MM.1S (cell line): ENCODE data around the gene HPCAL1.

Source experiments
- DNase-seq: peaks from one replicate; pipeline ENCODE4 v3.0.0-alpha.2; 2015
- H2AFZ ChIP-seq: fragments of 300-600 bp; sonication (generic); 2 replicates; pipeline ENCODE4 v1.6.0; 2016; ENCODE audit warnings: antibody characterized with exemption, low read length
- H3F3A ChIP-seq: fragments of 300-600 bp; sonication (generic); 2 replicates; pipeline ENCODE4 v1.6.1; 2016; ENCODE audit warnings: mild to moderate bottlenecking, antibody characterized with exemption, low read length, moderate library complexity, mixed read lengths; ENCODE audit not compliant: insufficient read depth
- H3K27ac ChIP-seq: fragments of 300-600 bp; sonication (generic); 2 replicates; pipeline ENCODE4 v1.5.1; 2016; ENCODE audit warnings: mild to moderate bottlenecking, low read length
- H3K27me3 ChIP-seq: fragments of 300-600 bp; sonication (generic); replicated peaks from 2 replicates; pipeline ENCODE4 v1.6.0; 2016; ENCODE audit warnings: low read length; ENCODE audit not compliant: insufficient read depth
- H3K36me3 ChIP-seq: fragments of 300-600 bp; sonication (generic); replicated peaks from 2 replicates; pipeline ENCODE4 v1.6.1; 2016; ENCODE audit warnings: mild to moderate bottlenecking, low read length, mixed read lengths; ENCODE audit not compliant: insufficient read depth
- H3K4me1 ChIP-seq: fragments of 300-600 bp; sonication (generic); 2 replicates; pipeline ENCODE4 v1.6.1; 2016; ENCODE audit warnings: low read length, mixed read lengths
- H3K4me2 ChIP-seq: fragments of 300-600 bp; sonication (generic); 2 replicates; pipeline ENCODE4 v1.6.0; 2016; ENCODE audit warnings: low read depth, low read length
- H3K4me3 ChIP-seq: fragments of 300-600 bp; sonication (generic); 2 replicates; pipeline ENCODE4 v1.5.1; 2016; ENCODE audit warnings: low read length, mixed read lengths
- H3K79me2 ChIP-seq: fragments of 300-600 bp; sonication (generic); 2 replicates; pipeline ENCODE4 v1.6.1; 2016; ENCODE audit warnings: mixed run types, low read length, mixed read lengths
- H3K9ac ChIP-seq: fragments of 300-600 bp; sonication (generic); 2 replicates; pipeline ENCODE4 v1.6.1; 2016; ENCODE audit warnings: low read length, mixed read lengths
- H3K9me2 ChIP-seq: fragments of 300-600 bp; sonication (generic); replicated peaks from 2 replicates; pipeline ENCODE4 v1.6.1; 2016; ENCODE audit warnings: mild to moderate bottlenecking, low read length, mixed read lengths; ENCODE audit not compliant: insufficient read depth
- H3K9me3 ChIP-seq: fragments of 300-600 bp; sonication (generic); replicated peaks from 2 replicates; pipeline ENCODE4 v1.6.1; 2016; ENCODE audit warnings: mild to moderate bottlenecking, low read length, mixed read lengths; ENCODE audit not compliant: insufficient read depth
- H4K20me1 ChIP-seq: fragments of 300-600 bp; sonication (generic); 2 replicates; pipeline ENCODE4 v1.6.1; 2016; ENCODE audit warnings: mild to moderate bottlenecking, low read length, moderate library complexity, mixed read lengths; ENCODE audit not compliant: insufficient read depth
- EZH2 ChIP-seq: fragments of 300-600 bp; sonication (generic); optimal IDR thresholded peaks from 2 replicates; pipeline ENCODE3; 2017; ENCODE audit warnings: low read depth, mild to moderate bottlenecking, antibody characterized with exemption, low read length, mixed read lengths
- EZH2phosphoT487 ChIP-seq: fragments of 300-600 bp; sonication (generic); IDR thresholded peaks from 2 replicates; pipeline ENCODE4 v1.6.1; 2018; ENCODE audit warnings: antibody characterized with exemption, low read length
- TF ChIP-seq, protein P1 (sequence below): fragments of 300-600 bp; sonication (generic); IDR thresholded peaks from 2 replicates; pipeline ENCODE4 v1.5.1; 2016; ENCODE audit warnings: antibody characterized with exemption, low read length, mixed read lengths

Gene HPCAL1

DNA sequence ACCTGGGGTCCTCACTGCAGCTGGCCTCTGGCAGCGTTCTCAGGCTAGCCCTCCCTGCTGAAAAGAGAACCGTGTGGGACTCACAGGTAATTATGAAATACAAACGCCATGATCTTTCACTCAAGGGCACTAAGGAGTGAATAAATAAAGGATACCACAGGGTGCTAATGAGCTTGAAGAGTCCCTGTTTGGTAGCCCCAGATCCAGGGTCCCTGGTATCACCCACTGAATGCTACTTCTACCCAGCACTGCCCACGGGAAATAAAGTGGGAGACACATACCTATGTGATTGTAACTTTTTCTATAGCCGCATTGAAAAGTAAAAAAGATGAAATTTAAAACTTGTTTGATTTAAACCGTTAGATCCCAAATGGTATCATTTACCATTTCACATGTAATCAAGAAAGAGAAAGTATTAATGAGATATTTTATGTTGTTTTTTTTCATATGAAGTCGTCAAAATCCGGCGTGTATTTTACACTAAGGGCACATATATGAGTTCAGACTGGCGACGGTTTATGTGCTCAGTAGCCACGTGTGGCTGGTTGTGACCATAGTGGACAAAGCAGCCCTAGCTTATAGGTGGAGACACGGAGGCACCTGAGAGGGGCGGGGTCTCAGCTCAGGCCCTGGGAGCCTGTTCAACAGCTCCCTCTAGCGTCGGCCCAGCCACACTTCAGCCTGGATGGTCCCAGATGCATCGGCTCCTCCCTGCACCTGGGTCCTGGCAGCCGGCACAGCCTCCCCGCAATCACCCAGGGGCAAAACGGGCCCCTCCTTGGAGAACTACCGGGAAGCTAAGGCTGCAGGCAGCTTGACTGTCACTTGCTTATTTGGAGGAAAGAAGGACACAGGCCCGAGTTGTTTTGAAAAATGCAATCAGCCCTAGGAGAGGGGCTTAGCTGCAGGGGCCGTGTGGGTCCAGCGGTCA is 106.2 kb downstream of the HPCAL1 start:
- peak; percentile 84 for DNase-seq
- H2AFZ ChIP-seq, result 0 out of 2 replicates have a peak overlapping the region, but pooled peaks have one; percentile 29
- H3K9me3 ChIP-seq, result no peaks in the 10 kb centered on the region
- H3K4me2 ChIP-seq, result peak overlapping the region; percentile 90
- peak overlapping the region; percentile 63 for H3K9ac ChIP-seq
- TF ChIP-seq, protein P1, sequence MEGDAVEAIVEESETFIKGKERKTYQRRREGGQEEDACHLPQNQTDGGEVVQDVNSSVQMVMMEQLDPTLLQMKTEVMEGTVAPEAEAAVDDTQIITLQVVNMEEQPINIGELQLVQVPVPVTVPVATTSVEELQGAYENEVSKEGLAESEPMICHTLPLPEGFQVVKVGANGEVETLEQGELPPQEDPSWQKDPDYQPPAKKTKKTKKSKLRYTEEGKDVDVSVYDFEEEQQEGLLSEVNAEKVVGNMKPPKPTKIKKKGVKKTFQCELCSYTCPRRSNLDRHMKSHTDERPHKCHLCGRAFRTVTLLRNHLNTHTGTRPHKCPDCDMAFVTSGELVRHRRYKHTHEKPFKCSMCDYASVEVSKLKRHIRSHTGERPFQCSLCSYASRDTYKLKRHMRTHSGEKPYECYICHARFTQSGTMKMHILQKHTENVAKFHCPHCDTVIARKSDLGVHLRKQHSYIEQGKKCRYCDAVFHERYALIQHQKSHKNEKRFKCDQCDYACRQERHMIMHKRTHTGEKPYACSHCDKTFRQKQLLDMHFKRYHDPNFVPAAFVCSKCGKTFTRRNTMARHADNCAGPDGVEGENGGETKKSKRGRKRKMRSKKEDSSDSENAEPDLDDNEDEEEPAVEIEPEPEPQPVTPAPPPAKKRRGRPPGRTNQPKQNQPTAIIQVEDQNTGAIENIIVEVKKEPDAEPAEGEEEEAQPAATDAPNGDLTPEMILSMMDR, result peak; percentile 97
- TF ChIP-seq EZH2 (no peak), EZH2phosphoT487 (no peak)
- no peaks in the 10 kb centered on the region for H3K36me3 ChIP-seq
- no peaks in the 10 kb centered on the region for H3K9me2 ChIP-seq
- peak overlapping the region; percentile 57 for H3K4me3 ChIP-seq
- peak overlapping the region; percentile 92 for H3K27ac ChIP-seq
- no peaks in the 10 kb centered on the region for H3K27me3 ChIP-seq
- H3K79me2 ChIP-seq, result peaks cover 60% of the 10 kb centered on the region
- H3F3A ChIP-seq, result peaks cover 35% of the 10 kb centered on the region
- H4K20me1 ChIP-seq, result no peaks in the 10 kb centered on the region
- peaks cover 51% of the 10 kb centered on the region for H3K4me1 ChIP-seq

DNA sequence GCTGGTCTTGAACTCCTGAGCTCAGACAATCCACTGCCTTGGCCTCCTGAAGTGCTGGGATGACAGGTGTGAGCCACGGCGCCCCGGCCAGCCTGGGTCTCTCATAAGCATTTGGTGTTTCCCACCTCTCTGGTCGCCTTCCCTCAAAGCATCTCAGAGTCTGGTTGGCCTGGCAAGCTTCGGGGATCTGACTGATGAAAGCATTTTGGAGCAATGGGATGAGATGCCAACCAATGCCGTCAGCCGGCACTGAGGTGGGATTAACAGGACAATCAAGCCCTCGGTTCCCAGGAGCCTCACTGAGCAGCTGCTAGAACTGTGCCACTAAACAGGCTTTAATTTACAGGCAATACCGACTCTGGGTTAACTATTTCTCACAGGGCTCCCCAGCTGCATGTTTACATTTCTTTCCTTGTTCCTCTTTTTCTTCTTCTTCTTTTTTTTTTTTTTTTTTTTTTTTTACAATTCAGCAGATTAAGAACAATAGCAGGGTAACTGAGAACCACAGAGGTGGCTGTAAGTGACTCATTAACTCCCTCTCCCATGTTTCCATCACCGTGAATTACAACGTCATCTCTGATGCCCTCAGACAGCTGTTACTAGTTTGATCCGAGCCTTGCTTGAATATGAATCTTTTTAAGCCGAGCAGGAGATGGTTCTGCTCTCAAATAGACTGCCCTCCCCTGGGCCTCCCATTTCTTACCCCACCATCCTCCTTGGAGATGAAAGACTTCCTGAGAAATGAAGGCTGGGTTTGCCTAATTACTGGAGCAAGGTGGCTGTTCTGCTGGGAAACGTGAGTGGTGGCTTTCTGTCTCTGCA is 107.5 kb downstream of the HPCAL1 start:
- peak; percentile 37 for DNase-seq
- no peak overlapping the region for H2AFZ ChIP-seq
- H3K4me1 ChIP-seq, result peaks cover 51% of the 10 kb centered on the region
- H3K79me2 ChIP-seq, result peaks cover 58% of the 10 kb centered on the region
- H3K9me3 ChIP-seq, result no peaks in the 10 kb centered on the region
- peak overlapping the region; percentile 90; the same call in 1 of the 2 replicates for H3K4me2 ChIP-seq
- peak overlapping the region; percentile 61 for H3K9ac ChIP-seq
- peaks cover 35% of the 10 kb centered on the region for H3F3A ChIP-seq
- no peaks in the 10 kb centered on the region for H3K9me2 ChIP-seq
- no peaks in the 10 kb centered on the region for H3K36me3 ChIP-seq
- no peak overlapping the region for H3K4me3 ChIP-seq
- H4K20me1 ChIP-seq, result no peaks in the 10 kb centered on the region
- no peaks in the 10 kb centered on the region for H3K27me3 ChIP-seq
- TF ChIP-seq, protein P1, result no peak
- TF ChIP-seq EZH2phosphoT487 (no peak), EZH2 (no peak)
- peak overlapping the region; percentile 92 for H3K27ac ChIP-seq

DNA sequence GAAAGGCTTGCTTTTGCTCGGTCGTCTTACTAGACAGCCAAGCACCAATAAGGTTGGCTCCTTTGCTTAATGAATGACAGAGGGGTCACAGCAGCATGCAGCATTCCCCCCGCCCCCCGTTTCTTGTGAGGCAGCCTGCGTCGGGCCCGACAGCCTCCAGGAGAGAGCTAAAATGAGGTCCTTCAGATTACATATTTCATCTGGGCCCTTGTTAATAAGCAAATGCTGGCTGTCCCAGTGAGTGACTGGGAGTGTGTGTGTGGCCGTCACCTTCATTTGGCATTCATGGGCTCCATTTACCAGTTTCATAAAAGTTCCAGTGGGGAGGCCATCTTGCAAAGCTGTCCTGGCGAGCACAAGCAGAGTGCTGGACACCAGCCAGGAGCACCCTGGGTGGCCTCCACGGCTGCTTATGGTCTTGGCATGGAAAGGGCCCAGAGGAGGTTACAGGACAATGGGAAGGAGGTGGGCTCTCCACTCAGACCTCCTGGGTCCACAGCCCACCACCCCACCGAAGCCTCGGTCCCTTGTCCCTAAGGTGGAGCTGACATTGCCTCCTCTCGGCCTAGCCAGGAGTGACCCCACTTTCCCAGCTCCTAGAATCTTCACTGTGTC is 108.2 kb downstream of the HPCAL1 start:
- Histone ChIP-seq H3K79me2 (peaks cover 53% of the 10 kb centered on the region), H3K36me3 (no peaks in the 10 kb centered on the region), H3K4me2 (peak overlapping the region; percentile 29; the same call in 1 of the 2 replicates), H3K9ac (peak overlapping the region; percentile 61), H3K4me3 (no peak overlapping the region), H3K9me3 (no peaks in the 10 kb centered on the region), H3K27me3 (no peaks in the 10 kb centered on the region), H4K20me1 (no peaks in the 10 kb centered on the region), H3K4me1 (peaks cover 50% of the 10 kb centered on the region), H3K27ac (peak overlapping the region; percentile 92), H2AFZ (no peak overlapping the region), H3F3A (peaks cover 35% of the 10 kb centered on the region), H3K9me2 (no peaks in the 10 kb centered on the region)
- DNase-seq, result no peak
- no peak for TF ChIP-seq EZH2phosphoT487
- no peak for TF ChIP-seq EZH2
- TF ChIP-seq, protein P1, result no peak
